Breast epithelium (tissue), 4 donors: Measurements from ENCODE around the gene TMPRSS9. TPM values are rescaled to one million over a fixed set of nuclear protein-coding genes. Genes with fewer than 3 reads are reported as not detected.

Experiments used
- DNase-seq, 2 donors: peaks; one replicate each; pipeline ENCODE4 v3.0.0-alpha.2; 2019; ENCODE audit warnings: low spot score in 2 of 2
- H3K27ac ChIP-seq, 2 donors: fragments of 200-600 bp; sonication (generic) in 1 of 2; one replicate each; pipeline ENCODE4 v1.5.1; 2016 to 2019; ENCODE audit warnings: mild to moderate bottlenecking in 1 of 2
- H3K27me3 ChIP-seq, 2 donors: fragments of 200-600 bp; sonication (generic) in 1 of 2; one replicate each; pipeline versions ENCODE4 v1.5.1 to v1.6.0; 2017 to 2019; ENCODE audit warnings: control low read depth in 1 of 2, mild to moderate bottlenecking in 1 of 2
- H3K36me3 ChIP-seq: fragments of 200-600 bp; one replicate; pipeline ENCODE4 v1.5.1; 2019
- H3K4me1 ChIP-seq, 2 donors: fragments of 200-600 bp; sonication (generic); one replicate each; pipeline ENCODE4 v1.5.1; 2016 to 2019; ENCODE audit warnings: control low read depth in 1 of 2
- H3K4me3 ChIP-seq, 3 donors: fragments of 200-600 bp; sonication (generic); 1 replicate in 2 of 3; 2 replicates in 1 of 3; pipeline ENCODE4 v1.5.1; 2016 to 2019; ENCODE audit warnings: mild to moderate bottlenecking in 3 of 3, moderate library complexity in 2 of 3
- H3K9me3 ChIP-seq, 2 donors: fragments of 200-600 bp; sonication (generic) in 1 of 2; one replicate each; pipeline ENCODE4 v1.5.1; 2016 to 2019; ENCODE audit warnings: control low read depth in 1 of 2
- POLR2A ChIP-seq: fragments of 450-650 bp; IDR thresholded peaks from one replicate; pipeline ENCODE4 v1.6.1; 2016; ENCODE audit warnings: antibody characterized with exemption, mild to moderate bottlenecking, moderate library complexity
- POLR2AphosphoS5 ChIP-seq, 3 donors: sonication (generic); formaldehyde crosslinking; IDR thresholded peaks; one replicate each; pipeline ENCODE4 v1.6.1; 2017; ENCODE audit warnings: antibody characterized with exemption in 3 of 3
- intact Hi-C: fragments of 100-400 bp; cut with DNase I; formaldehyde crosslinking; loops from one replicate; pipeline ENCODE4 v1.15.1; 2023; ENCODE audit warnings: low total_unique reads
- total RNA-seq, 3 donors: library from RNA; depleted of rRNA; stranded (reverse); fragments of >200 nt; gene quantifications; one replicate each; pipeline ENCODE4 v1.1.0, GENCODE V29; 2016
- TF ChIP-seq, protein P1 (sequence below), 3 donors: fragments of 450-650 bp; IDR thresholded peaks; one replicate each; pipeline ENCODE4 v1.5.1; 2016 to 2017; ENCODE audit warnings: antibody characterized with exemption in 3 of 3, mild to moderate bottlenecking in 3 of 3, moderate library complexity in 3 of 3

The TMPRSS9 gene
- total RNA-seq, 3 donors from 2014 or later: under 0.01 TPM; not detected in 2

- no peaks in the 10 kb centered on the region for H3K36me3 ChIP-seq
Measured at GRCh38 chr19:2320049-2320448, 40.0 kb upstream of the TMPRSS9 start.

GRCh38 chr19:2320939-2321338, 39.1 kb upstream of the TMPRSS9 start:
- no peak for TF ChIP-seq POLR2AphosphoS5 (IDR thresholded peaks at IDR 0.05)
- TF ChIP-seq POLR2A: no peak
- no peak for DNase-seq
- no peaks in the 10 kb centered on the region for H3K27me3 ChIP-seq
- H3K4me1 ChIP-seq: no peaks in the 10 kb centered on the region
- no peak overlapping the region for H3K4me3 ChIP-seq
- H3K36me3 ChIP-seq: no peaks in the 10 kb centered on the region
- intact Hi-C loops: no loop called here
- H3K27ac ChIP-seq: no peak overlapping the region
- peaks cover under 1 to 2% of the 10 kb centered on the region in 2 donors for H3K9me3 ChIP-seq

More at GRCh38 chr19:2320049-2320448, 40.0 kb upstream of the TMPRSS9 start:
- intact Hi-C loops: no loop called here
- TF ChIP-seq POLR2AphosphoS5 (IDR thresholded peaks at IDR 0.05) (no peak), POLR2A (no peak)
- H3K27ac ChIP-seq: no peak overlapping the region
- no peak for DNase-seq
- peaks cover 9 to 10% of the 10 kb centered on the region in 2 donors for H3K9me3 ChIP-seq
- no peaks in the 10 kb centered on the region for H3K4me1 ChIP-seq
- H3K4me3 ChIP-seq: no peak overlapping the region
- H3K27me3 ChIP-seq: no peaks in the 10 kb centered on the region

DNA sequence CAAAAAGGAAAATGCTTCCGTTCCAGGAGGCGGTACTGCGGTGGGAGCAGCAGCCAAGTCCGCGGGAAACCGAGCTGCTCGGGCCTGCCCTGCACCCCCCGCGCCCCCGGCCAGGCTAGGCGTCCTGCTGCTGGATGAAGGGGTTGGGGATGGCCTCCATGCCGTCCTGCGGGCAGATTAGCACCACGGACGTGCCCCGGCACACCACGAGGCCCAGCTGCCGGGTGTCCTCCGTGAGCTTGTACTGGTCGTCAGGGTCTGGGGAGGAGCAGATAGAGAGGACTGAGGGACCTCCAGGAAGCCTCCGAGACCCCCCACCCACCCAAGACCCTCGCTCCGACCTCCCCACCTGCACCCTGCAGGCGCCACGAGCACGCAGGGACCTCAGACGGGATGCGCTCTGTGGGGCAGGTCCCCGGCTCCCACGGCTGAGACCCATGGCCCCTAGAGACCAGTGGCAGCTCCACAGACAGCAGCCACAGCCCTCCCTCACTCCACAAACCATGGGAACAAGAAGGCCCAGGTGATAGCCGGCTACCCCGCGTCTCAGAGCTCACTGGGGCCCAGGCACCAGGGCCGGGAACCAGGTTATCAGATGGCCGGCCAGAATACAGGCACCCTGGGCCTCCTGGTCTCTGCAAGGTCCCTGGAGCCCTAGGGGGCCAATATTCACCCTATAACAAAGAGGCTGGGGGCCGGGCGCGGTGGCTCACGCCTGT, 38.3 kb upstream of the TMPRSS9 start:
- TF ChIP-seq POLR2A: no peak
- TF ChIP-seq POLR2AphosphoS5 (IDR thresholded peaks at IDR 0.05): no peak
- TF ChIP-seq, protein P1, sequence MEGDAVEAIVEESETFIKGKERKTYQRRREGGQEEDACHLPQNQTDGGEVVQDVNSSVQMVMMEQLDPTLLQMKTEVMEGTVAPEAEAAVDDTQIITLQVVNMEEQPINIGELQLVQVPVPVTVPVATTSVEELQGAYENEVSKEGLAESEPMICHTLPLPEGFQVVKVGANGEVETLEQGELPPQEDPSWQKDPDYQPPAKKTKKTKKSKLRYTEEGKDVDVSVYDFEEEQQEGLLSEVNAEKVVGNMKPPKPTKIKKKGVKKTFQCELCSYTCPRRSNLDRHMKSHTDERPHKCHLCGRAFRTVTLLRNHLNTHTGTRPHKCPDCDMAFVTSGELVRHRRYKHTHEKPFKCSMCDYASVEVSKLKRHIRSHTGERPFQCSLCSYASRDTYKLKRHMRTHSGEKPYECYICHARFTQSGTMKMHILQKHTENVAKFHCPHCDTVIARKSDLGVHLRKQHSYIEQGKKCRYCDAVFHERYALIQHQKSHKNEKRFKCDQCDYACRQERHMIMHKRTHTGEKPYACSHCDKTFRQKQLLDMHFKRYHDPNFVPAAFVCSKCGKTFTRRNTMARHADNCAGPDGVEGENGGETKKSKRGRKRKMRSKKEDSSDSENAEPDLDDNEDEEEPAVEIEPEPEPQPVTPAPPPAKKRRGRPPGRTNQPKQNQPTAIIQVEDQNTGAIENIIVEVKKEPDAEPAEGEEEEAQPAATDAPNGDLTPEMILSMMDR (IDR thresholded peaks at IDR 0.05): no peak
- intact Hi-C loops: no loop called here
- Histone ChIP-seq H3K36me3 (no peaks in the 10 kb centered on the region), H3K27ac (no peak overlapping the region), H3K9me3 (no peaks in the 10 kb centered on the region), H3K4me3 (no peak overlapping the region), H3K4me1 (no peaks in the 10 kb centered on the region), H3K27me3 (no peaks in the 10 kb centered on the region)
- no peak for DNase-seq

DNA sequence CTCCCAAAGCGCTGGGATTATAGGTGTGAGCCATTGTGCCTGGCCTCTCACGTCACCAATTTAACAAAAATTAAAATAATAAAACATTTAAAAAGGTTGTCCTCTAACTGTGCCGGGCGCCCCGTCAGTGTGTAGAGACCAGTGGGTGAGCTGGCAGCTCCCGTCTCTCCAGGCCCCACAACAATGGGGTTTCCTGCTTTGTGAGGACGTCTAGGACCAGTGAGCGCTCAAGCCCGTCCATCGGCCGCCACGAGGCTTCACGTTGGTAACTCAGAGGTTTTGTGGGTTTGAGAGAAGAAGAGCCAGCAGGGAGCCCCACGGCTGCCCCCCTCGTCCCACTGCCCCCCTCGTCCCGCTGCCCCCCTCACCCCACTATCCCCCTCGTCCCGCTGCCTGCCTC, 36.4 kb upstream of the TMPRSS9 start:
- no peaks in the 10 kb centered on the region for H3K27me3 ChIP-seq
- H3K4me3 ChIP-seq: no peak overlapping the region
- DNase-seq: no peak
- TF ChIP-seq POLR2A (no peak), POLR2AphosphoS5 (IDR thresholded peaks at IDR 0.05) (no peak)
- TF ChIP-seq, protein P1 (IDR thresholded peaks at IDR 0.05): no peak
- H3K36me3 ChIP-seq: no peaks in the 10 kb centered on the region
- H3K9me3 ChIP-seq: no peaks in the 10 kb centered on the region
- intact Hi-C loops: no loop called here
- H3K27ac ChIP-seq: no peak overlapping the region
- H3K4me1 ChIP-seq: no peaks in the 10 kb centered on the region

DNA sequence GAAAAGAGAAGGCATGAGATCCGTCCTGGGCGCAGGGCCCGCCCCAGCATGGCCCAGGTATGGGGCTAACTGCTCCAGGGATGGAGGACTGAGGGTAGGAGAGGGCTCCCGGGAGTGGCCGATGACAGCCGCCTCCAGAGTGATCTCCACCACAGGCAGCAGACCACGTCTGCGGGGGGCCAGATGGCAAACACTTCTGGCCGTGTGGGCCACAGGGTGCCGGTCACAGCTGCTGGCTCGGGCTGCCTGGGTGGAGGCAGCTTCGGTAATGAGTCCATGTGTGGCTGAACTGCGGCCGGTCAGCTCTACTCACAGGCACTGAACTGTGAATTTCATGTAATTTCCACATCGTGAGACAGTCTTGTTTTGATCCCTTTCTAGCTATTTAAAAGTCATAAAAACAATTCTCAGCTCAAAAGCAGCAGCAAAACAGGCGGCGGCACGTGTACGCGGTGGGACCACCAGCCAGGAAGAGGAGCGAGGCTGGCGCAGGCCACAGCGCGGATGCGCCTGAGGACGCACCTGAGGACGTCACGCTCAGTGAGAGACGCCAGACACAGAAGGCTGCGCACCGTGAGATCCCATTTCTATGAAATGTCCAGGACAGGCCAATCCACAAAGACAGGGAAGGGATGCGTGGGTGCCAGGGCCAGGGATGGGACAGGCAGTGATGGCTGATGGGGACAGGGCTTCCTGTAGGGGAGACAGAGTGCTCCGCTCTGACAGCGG, 35.7 kb upstream of the TMPRSS9 start:
- intact Hi-C loops: no loop called here
- Histone ChIP-seq H3K27me3 (no peaks in the 10 kb centered on the region), H3K4me3 (no peak overlapping the region), H3K27ac (no peak overlapping the region), H3K36me3 (no peaks in the 10 kb centered on the region), H3K9me3 (no peaks in the 10 kb centered on the region), H3K4me1 (peaks cover under 1 to 5% of the 10 kb centered on the region in 2 donors)
- DNase-seq: no peak
- TF ChIP-seq, protein P1 (IDR thresholded peaks at IDR 0.05): no peak
- TF ChIP-seq POLR2A: no peak
- no peak for TF ChIP-seq POLR2AphosphoS5 (IDR thresholded peaks at IDR 0.05)
